HG03439 (cell line): ENCODE results near the gene PLXNA2.

Experiments
- ATAC-seq: cut with Tn5 transposase; IDR thresholded peaks from one replicate; pipeline ENCODE4 v1.9.1; 2021; ENCODE audit warnings: mild to moderate bottlenecking, moderate library complexity; ENCODE audit not compliant: unreplicated experiment

Gene PLXNA2

GRCh38 chr1:208101661-208102431, 142.3 kb downstream of the PLXNA2 start:
- no peak for ATAC-seq

- ATAC-seq, result no peak
Observed at GRCh38 chr1:208100906-208101305, 143.3 kb downstream of the PLXNA2 start.

GRCh38 chr1:208100106-208100505, 144.1 kb downstream of the PLXNA2 start:
- no peak for ATAC-seq

GRCh38 chr1:208098773-208099172, 145.4 kb downstream of the PLXNA2 start:
- no peak for ATAC-seq

- ATAC-seq, result no peak
Observed at GRCh38 chr1:208093754-208094719, 150.1 kb downstream of the PLXNA2 start.

- ATAC-seq, result no peak
Observed at GRCh38 chr1:208093046-208093445, 151.1 kb downstream of the PLXNA2 start.

GRCh38 chr1:208090388-208091301, 153.5 kb downstream of the PLXNA2 start:
- ATAC-seq, result no peak

- ATAC-seq, result no peak
Observed at GRCh38 chr1:208089761-208090370, 154.3 kb downstream of the PLXNA2 start.

- ATAC-seq, result no peak
Observed at GRCh38 chr1:208089149-208089548, 155.0 kb downstream of the PLXNA2 start.

GRCh38 chr1:208088319-208088718, 155.9 kb downstream of the PLXNA2 start:
- no peak for ATAC-seq

- no peak for ATAC-seq
Observed at GRCh38 chr1:208085655-208086515, 158.3 kb downstream of the PLXNA2 start.

- ATAC-seq, result no peak
Observed at GRCh38 chr1:208084764-208085163, 159.4 kb downstream of the PLXNA2 start.

- no peak for ATAC-seq
Observed at GRCh38 chr1:208084220-208084619, 160.0 kb downstream of the PLXNA2 start.

GRCh38 chr1:208083715-208084085, 160.5 kb downstream of the PLXNA2 start:
- no peak for ATAC-seq

GRCh38 chr1:208083016-208083714, 161.0 kb downstream of the PLXNA2 start:
- ATAC-seq, result no peak

GRCh38 chr1:208081972-208082371, 162.2 kb downstream of the PLXNA2 start:
- no peak for ATAC-seq

- no peak for ATAC-seq
Observed at GRCh38 chr1:208080396-208081286, 163.5 kb downstream of the PLXNA2 start.

- ATAC-seq, result no peak
Observed at GRCh38 chr1:208079161-208079560, 165.0 kb downstream of the PLXNA2 start.
